GM18511 (cell line): ENCODE measurements around the gene KANK2.
"Not testable (repeated sequence)": the region's sequence is repeated elsewhere in the genome, so short reads cannot be mapped to it uniquely, and the experiment has no call there.

Source experiments
- ATAC-seq: cut with Tn5 transposase; IDR thresholded peaks from one replicate; pipeline ENCODE4 v1.9.1; 2021; ENCODE audit warnings: mild to moderate bottlenecking, moderate library complexity; ENCODE audit not compliant: unreplicated experiment

KANK2 gene

DNA sequence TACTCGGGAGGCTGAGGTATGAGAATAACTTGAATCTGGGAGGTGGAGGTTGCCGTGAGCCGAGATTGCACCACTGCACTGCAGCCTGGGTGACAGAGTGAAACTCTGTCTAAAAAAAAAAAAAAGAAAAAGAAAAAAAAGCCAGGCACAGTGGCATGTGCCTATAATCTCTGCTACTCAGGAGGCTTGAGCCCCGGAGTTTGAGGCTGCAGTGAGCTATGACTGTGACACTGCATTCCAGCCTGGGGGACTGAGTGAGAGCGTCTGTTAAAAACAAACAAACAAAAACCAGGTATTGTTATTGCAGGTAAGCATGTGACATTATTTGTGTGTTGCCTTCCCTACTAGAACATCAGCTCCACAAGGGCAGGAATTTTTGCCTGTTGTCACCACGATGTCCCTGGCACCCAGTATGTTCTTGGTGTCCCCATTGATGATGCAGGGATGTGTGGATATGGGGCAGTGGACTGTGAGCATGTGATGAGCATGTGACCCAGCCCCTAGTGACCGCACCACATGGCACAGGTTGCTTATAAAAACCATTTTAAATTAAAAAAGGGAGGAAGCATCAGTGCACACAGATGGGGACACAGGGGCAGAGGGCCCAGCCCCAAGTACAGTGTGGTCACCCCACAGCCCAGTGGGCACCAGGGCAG lies 1.6 kb upstream of the KANK2 start:
- ATAC-seq: no peak

DNA sequence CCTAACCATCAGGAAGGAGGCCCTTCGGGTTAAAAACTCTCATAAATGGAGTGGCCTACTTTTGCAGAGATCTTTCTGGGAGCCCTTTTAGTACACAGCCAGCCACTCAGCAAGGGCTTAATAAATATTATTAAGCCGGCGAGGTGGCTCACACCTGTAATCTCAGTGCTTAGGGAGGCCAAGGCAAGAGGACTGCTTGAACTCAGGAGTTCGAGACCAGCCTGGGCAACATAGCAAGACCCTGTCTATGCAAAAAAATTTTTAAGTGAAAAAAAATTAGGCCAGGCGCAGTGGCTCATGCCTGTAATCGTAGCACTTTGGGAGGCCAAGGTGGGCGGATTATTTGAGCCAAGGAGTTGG lies 810 bp upstream of the KANK2 start:
- ATAC-seq: no peak

DNA sequence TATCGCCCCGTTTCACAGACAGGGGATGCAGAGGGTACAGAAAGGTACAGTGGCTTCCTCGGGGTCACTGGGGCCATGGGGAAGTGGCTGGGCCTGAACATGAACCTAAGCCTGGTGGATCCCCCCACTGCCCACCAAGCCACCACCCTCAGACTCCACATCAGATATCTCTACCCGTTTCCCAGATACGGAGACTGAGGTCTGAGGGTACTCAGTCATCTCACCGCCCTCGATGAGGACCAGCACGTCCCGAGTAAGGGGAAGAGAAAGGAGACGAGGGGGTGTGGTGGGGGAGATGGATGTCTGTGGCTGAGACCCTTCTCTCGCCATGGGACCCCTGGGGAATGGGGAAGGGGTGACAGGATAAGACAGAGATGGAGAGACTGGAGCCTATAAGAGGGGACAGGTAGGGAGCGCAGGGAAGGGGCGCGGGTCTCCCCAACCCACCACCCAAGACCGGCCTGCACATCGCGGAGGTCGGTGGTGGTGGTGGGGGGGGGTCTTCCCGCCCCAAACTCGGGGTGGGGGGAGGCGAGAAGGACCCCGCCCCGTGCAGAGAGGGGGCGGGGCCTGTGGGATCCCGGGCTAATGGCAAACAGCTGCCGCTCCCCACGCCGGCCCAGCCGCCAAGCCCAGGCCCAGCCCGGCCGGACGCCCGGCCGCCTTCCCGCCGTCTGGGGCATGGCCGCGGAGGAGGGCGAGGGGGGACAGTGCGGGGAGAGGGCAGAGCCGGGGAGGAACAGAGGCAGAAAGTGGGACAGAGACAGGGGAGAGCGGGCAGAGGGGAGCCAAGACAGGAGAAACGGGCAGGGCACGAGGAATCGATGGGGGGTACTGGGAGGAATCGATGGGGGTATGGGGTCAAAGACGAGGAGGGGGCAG lies 698 bp downstream of the KANK2 start:
- ATAC-seq: no peak

DNA sequence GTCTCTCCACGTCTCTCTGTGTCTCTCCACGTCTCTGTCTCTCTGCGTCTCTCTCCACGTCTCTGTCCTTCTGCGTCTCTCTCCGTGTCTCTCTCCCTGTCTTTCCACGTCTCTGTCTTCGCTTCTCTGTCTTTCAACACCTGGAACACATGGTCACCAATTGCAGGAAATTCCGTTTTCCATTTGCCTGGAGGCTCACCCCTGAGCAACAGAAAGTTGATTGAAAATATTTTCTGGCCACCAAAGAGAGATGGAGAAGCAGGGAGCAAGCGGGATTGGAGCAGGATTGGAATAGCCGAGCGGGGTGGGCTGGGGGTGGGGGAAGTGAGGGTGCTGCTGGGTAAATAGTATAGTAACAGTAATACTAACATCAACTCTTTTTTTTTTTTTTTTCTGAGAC lies 1.7 kb downstream of the KANK2 start:
- ATAC-seq: no peak

DNA sequence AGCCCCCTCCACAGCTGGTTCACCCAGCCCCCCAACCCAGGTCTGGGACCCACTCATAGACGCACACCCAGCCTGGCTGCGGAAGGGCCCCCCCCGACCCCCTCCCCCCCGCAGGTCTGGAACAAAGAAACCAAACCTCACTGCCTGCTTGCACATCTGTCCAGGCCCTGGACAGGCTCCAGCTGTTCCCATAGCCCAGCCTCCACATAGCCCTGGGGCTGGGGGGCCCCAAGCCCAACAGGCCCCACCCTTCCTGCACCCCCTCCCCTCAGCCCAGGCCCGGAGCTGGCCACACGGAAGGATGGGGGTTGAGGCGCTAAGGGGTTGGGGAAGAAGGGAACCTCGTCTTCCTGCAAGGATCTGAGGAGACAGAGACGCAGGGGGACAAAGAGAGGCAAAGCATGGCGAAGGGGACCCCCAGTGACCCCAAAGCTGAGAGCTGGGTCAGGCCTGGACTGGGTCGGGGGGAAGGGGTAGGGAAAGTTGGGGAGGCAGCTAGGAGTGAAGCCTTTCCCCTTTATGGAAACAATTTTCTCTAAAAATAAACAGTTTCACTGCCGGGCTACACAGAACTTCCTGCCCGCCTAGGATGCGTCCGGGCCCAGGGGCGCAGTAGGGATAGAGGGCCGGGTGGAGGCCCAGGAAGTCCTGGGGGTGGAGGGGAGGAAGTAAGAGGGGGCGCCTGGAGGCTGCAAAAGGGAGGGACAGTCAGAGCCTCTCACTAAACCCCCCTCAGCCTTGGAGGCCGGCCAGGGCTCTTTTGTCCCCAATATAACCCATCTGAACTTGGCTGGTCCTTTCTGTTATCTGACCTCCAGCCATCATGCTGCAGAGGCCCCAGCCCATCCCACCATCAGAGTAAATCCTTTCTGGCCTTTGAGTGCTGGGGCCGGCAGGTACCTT lies 2.4 kb downstream of the KANK2 start:
- ATAC-seq: no peak

DNA sequence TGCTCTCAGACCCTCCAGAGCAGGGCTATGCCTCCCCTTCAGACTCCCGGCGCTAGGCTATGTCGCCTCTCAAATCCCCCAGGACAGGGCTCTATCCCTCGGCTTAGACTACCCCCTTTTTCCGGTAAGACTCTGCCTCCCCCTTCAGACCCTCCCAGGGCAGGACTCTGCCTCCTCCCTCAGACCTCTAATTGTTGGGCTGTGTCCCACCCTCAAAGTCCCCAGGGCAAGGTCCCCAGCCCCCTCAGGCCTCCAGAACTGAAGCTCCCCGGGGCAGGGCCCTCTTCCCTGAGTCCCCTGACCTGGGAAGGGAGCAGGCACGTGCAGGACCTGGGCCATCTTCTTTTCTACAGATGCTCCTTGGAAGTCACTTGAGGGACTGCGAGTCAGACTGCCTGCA lies 3.2 kb downstream of the KANK2 start:
- ATAC-seq: no peak

DNA sequence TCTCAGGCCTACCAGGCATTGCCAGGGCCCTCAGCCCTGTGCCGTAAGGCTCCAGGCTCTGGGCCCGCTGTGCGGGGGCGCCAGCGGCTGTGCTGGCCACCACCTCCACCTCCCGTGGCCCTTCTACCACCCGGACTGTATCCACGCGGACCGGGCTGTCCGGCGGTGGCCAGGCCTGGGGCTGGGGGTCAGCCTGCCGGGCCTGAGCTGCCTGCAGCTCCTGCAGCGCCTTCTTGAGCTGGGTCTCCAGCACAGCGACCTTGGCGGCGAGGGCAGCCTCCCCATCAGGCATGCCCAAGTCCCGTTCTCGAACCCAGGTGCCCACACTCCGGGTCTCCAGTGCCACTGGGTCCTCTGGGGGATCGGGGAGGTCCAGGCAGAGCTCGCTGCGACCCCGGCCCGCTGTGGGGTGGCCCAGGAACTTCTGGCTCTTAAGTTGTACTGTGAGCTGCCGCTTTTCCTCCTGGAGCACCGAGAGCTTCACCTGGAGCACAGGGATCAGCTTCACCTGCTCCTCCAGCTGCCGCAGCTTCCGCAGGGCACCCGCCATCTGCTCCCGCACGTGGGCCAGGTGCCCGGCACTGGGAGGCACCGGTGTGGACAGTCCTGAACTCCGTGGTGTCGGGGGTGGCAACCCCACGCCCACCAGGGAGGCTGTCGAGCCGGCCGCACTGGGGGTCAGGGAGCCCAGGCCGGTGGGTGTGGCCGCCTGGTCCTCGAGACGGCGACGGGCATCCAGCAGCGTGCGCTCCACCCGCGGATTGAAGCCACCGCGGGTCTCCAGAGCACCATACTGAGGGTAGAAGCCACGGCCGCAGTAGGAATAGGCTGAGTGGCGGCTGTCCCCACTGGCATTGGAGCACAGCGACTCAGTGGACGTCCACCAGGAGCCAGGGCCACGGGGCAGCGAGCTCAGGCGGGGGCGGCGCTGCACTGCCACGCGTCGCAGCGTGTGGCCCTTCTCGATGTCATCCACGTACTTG lies 4.1 kb downstream of the KANK2 start:
- no peak for ATAC-seq

DNA sequence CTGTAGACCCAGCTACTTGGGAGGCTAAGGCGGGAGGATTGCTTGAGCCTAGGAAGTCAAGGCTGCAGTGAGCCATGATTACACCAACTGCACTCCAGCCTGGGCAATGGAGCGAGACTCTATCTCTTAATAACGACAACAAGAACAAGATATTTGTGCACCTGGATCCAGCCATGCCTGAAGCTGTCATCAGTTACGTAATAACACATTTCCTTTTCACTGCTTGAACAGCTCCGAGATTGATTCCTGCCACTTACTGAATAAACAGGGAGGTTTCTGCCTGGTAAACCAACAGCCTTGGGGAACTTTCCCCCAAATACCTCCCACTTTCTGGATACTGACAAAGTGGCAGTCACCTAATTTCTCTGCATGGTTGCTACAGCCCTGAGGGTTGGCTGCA lies 5.4 kb downstream of the KANK2 start:
- no peak for ATAC-seq

DNA sequence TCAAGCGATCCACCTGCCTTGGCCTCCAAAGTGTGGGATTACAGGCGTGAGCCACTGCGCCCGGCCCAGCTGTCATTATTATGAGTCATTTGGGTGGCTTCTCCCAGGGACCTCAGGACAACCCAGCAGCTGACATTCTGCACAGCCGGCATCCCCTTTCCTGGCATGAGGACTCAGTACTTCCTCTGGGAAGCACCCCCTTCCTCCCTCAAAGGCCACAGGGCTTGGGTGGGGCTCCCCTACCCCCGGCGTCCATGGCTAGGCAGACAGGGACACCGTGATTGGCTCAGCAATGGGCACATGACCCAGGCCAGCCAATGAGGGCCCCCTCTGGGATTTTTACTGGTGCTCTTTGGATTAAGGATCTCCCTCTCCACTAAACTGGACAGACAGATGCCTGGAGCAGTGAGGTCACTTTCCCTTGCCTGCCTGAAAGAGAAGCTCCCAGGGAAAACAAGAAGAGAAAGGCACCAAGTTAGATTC lies 6.0 kb downstream of the KANK2 start:
- no peak for ATAC-seq

DNA sequence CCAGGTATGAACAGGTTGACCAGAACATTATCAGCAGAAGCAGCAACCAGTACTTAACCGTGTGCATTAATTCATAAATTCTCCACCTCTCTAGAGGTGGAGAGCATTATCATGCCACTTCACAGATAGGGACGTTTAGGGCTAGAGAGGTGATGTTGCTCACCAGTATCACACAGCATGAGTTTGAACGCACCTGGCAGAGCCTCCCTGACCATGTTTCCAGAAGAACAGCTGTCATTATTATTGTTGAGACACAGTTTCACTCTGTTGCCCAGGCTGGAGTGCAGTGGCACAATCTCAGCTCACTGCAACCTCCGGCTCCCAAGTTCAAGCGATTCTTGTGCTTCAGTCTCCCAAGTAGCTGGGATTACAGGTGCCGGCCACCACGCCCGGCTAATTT lies 6.8 kb downstream of the KANK2 start:
- no peak for ATAC-seq

DNA sequence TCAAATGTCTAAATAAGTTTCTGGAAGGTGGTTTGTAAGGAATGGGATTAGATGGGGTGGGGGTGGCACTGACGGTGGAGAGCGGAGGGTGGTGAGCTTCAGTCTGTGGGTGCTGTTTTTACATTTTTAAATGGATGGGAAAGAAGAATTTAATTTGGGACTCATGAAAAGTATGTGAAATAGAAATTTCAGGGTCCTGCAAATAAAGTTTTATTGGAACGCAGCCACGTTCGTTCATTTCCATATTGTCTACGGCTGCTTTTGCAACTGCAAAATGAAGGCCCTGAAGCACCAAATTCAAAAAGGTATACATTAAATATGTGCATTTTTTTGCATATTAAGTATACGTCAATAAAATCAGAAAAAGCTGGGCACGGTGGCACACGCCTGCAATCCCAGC lies 9.9 kb downstream of the KANK2 start:
- ATAC-seq: no peak

DNA sequence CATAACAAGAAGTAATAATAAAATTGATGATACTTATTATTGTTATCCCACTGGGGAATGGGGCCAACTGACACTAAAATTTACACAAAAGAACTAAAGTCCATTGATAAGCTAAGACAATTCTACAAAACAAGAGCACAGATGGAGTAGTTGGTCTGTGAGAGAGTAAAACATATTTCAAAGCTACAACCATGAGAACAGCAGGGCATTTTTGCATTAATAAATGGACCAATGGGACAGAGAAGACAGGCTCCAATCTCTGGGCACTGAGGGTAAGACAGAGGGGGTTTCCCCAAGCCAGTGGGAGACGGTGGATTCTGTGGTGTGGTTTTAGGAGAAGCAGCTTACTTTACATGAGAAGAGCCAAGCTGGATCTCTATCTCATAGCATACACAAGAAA lies 14.4 kb downstream of the KANK2 start:
- no peak for ATAC-seq

DNA sequence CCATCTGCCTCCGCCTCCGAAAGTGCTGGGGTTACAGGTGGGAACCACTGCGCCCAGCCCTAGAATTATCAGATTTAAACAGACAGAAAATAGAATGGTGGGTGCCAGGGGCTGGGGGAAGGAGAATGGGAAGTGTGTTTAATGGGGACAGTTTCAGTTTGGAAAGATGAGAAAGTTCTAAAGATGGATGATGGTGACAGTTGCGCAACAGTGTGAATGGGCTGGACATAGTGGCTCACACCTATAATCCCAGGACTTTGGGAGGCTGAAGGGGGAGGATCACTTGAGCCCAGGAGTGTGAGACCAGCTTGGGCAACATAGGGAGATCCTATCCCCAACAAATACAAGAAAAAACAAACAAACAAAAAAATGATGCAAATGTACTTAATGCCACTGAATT lies 15.9 kb downstream of the KANK2 start:
- no peak for ATAC-seq

DNA sequence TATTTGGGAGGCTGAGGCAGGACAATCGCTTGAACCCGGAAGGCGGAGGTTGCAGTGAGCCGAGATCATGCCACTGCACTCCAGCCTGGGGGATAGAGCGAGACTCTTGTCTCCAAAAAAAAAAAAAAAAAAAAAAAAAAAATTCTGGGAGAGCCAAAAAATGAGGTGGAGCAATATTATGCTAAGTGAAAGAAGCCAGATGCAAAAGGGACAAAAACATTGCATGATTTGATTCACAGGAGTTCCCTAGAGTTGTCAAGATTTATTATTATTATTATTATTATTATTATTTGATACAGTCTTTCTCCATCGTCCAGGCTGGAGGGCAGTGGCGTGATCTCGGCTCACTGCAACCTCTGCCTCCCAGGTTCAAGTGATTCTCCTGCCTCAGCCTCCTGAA lies 16.4 kb downstream of the KANK2 start:
- ATAC-seq: not testable (repeated sequence)

DNA sequence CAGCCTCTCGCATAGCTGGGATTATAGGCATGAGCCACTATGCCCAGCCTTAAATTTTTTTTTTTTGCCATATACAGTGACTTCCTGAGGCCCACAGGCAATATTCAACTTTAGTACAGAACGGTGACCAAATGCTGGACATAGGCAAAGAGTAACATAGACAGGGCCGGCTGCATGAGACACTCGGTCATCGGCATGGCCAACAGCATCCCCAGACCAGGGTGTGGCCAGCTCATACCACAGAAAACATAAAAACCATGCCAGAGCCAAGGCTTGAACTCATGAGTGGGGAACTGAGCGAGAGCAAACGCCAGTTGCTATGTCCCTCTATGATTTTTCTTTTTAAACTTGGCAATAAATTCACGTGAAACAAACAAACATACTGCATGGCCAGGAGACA lies 17.0 kb downstream of the KANK2 start:
- no peak for ATAC-seq

DNA sequence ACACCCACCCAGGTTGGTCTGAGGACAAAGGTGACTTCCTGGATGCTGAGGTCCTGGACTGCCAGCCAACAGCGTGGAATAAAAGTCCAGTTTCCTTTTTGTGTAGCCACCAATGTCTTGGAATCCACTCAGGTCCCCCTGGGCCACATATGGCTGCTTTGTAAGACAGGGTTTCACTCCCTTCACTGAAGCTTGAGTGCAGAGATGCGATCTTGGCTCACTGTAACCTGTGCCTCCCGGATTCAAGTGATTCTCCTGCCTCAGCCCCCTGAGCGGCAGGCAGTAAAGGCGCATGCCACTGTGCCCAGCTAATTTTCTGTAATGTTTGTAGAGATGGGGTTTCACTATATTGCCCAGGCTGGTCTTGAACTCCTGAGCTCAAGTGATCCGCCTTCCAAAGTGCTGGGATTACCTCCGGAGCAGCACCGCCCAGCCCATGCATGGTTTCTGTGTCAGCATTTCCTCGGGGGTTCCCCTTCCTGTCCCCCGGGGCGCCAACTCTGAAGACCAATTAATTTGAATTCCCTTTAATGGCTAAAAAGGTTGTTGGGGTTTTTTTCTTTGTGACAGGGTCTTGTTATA lies 17.5 kb downstream of the KANK2 start:
- no peak for ATAC-seq

DNA sequence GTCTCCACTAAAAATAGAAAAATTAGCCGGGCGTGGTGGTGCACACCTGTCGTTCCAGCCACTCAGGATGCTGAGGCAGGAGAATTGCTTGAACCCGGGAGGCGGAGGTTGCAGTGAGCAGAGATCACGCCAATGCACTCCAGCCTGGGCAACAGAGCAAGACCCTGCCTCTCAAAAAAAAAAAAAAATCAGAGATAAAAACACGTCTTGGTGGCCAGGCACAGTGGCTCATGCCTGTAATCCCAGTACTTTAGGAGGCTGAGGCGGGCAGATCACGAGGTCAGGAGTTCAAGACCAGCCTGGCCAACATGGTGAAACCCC lies 18.2 kb downstream of the KANK2 start:
- ATAC-seq: not testable (repeated sequence)

DNA sequence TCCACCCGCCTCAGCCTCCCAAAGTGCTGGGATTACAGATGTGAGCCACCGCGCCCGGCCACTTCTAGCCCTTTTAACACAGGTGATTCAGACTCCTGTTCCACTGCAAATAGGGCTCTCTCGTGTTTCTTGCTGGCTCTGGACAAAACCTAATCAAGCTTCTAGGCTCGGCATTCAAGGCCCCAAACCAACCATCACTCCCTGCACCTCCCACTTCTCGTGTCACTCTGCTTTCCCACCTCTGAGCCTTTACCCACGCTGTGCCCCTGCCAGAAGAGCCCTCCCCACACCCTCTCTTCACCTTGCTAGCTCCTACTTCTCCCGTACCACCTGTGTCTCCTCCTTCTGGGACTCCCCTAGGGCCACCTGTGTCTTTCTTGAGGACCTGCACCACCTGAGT lies 19.8 kb downstream of the KANK2 start:
- ATAC-seq: no peak

DNA sequence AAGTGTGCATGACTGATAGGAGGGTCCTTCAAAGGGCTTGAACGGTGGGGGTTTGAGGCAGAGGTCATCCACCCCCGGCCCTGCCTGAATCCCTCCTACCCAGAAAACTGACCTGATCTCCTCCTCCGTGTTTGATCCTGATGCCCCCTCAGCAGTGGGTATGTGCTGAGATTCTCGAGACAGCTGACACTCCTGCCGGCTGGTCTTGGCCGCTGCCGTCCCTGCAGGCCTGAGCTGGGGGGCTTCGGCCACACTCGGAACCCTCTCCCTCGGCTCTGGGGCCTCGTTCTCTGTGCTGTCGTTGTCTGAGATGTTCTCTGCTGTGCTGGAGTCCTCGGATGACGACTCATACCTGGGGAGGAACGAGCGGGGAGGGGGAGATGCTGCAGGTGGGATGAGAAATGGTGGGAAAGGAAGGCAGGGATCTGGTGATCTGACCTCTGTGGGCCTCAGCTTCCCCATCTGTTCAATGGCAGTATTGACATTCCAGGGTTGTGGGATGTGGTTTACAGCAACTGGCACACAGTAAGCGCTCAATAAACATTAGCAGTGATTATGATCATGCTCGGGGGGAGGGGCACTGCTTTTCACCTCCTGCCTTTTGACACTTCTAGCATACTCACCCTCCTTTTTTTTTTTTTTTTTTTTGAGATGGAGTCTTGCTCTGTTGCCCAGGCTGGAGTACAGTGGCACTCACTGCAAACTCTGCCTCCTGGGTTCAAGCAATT lies 20.7 kb downstream of the KANK2 start:
- ATAC-seq: no peak
